Measurements from ENCODE around the gene EFCAB6. TPM values are rescaled to one million over a fixed set of nuclear protein-coding genes. Genes with fewer than 3 reads are reported as not detected.

The EFCAB6 gene
- total and polyA plus RNA-seq, 4 donors: 0.14 to 2.1 (median 0.53) TPM

DNA sequence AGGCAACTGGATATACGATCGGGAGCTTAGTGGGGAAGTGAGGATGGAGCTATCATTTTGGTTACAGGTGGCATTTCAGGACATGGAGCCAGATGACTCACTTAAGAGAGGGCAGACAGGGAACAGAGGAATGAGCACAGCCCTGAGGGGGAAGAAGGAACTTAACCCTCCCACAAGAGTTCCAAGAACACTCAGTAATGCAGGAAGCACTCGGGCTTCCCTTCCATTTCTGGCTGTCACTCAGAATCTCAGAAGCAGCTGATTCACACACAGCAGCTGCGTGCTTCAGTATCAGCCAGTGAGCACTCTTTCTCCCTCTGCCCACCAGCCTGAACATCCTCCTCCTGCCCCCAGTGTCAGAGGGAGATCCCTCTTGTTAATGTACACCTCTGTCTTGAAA, 34.8 kb downstream of the EFCAB6 start:
- H3K27ac ChIP-seq (ENCODE audit: low read depth in 1 of 2, low read length in 2 of 2): no peak overlapping the region
- H3K4me3 ChIP-seq (ENCODE audit: low read depth in 1 of 3, low read length in 3 of 3): no peak overlapping the region
- H3K9me3 ChIP-seq (ENCODE audit: control insufficient read depth in 4 of 4, low read length in 3 of 4): no peaks in the 10 kb centered on the region
- DNase-seq (ENCODE audit: low spot score): no peak
- no peaks in the 10 kb centered on the region for H3K36me3 ChIP-seq (ENCODE audit: control insufficient read depth in 4 of 4, insufficient read depth in 3 of 4, low read depth in 1 of 4, low read length in 3 of 4)
- no peak overlapping the region for H3K9ac ChIP-seq (ENCODE audit: low read depth in 1 of 2, low read length in 2 of 2)
- no peaks in the 10 kb centered on the region for H3K4me1 ChIP-seq (ENCODE audit: control insufficient read depth in 4 of 4, insufficient read depth in 4 of 4, low read length in 3 of 4)
- H3K27me3 ChIP-seq (ENCODE audit: control insufficient read depth in 4 of 4, insufficient read depth in 4 of 4, low read length in 3 of 4): no peaks in the 10 kb centered on the region
- TF ChIP-seq GABPA (IDR thresholded peaks at IDR 0.05 in 1 of 2, conservative IDR thresholded peaks at IDR 0.05 in 1 of 2) (no peak), FOXA1 (IDR thresholded peaks at IDR 0.05) (no peak), EGR1 (IDR thresholded peaks at IDR 0.05; ENCODE audit: low read depth in 2 of 2) (no peak), RXRA (IDR thresholded peaks at IDR 0.05) (no peak), FOXA2 (IDR thresholded peaks at IDR 0.05) (no peak), HNF4G (IDR thresholded peaks at IDR 0.05) (no peak), RAD21 (IDR thresholded peaks at IDR 0.05) (no peak)
- TF ChIP-seq, protein P1, sequence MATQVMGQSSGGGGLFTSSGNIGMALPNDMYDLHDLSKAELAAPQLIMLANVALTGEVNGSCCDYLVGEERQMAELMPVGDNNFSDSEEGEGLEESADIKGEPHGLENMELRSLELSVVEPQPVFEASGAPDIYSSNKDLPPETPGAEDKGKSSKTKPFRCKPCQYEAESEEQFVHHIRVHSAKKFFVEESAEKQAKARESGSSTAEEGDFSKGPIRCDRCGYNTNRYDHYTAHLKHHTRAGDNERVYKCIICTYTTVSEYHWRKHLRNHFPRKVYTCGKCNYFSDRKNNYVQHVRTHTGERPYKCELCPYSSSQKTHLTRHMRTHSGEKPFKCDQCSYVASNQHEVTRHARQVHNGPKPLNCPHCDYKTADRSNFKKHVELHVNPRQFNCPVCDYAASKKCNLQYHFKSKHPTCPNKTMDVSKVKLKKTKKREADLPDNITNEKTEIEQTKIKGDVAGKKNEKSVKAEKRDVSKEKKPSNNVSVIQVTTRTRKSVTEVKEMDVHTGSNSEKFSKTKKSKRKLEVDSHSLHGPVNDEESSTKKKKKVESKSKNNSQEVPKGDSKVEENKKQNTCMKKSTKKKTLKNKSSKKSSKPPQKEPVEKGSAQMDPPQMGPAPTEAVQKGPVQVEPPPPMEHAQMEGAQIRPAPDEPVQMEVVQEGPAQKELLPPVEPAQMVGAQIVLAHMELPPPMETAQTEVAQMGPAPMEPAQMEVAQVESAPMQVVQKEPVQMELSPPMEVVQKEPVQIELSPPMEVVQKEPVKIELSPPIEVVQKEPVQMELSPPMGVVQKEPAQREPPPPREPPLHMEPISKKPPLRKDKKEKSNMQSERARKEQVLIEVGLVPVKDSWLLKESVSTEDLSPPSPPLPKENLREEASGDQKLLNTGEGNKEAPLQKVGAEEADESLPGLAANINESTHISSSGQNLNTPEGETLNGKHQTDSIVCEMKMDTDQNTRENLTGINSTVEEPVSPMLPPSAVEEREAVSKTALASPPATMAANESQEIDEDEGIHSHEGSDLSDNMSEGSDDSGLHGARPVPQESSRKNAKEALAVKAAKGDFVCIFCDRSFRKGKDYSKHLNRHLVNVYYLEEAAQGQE (IDR thresholded peaks at IDR 0.05): no peak
- TF ChIP-seq, protein P2, sequence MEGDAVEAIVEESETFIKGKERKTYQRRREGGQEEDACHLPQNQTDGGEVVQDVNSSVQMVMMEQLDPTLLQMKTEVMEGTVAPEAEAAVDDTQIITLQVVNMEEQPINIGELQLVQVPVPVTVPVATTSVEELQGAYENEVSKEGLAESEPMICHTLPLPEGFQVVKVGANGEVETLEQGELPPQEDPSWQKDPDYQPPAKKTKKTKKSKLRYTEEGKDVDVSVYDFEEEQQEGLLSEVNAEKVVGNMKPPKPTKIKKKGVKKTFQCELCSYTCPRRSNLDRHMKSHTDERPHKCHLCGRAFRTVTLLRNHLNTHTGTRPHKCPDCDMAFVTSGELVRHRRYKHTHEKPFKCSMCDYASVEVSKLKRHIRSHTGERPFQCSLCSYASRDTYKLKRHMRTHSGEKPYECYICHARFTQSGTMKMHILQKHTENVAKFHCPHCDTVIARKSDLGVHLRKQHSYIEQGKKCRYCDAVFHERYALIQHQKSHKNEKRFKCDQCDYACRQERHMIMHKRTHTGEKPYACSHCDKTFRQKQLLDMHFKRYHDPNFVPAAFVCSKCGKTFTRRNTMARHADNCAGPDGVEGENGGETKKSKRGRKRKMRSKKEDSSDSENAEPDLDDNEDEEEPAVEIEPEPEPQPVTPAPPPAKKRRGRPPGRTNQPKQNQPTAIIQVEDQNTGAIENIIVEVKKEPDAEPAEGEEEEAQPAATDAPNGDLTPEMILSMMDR (IDR thresholded peaks at IDR 0.05; ENCODE audit: low read depth, low read length, missing input control): no peak
- TF ChIP-seq, protein P3, sequence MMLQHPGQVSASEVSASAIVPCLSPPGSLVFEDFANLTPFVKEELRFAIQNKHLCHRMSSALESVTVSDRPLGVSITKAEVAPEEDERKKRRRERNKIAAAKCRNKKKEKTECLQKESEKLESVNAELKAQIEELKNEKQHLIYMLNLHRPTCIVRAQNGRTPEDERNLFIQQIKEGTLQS (IDR thresholded peaks at IDR 0.05): no peak
- WGBS: 77% methylated on average over 4 of the region's 4 CpGs

DNA sequence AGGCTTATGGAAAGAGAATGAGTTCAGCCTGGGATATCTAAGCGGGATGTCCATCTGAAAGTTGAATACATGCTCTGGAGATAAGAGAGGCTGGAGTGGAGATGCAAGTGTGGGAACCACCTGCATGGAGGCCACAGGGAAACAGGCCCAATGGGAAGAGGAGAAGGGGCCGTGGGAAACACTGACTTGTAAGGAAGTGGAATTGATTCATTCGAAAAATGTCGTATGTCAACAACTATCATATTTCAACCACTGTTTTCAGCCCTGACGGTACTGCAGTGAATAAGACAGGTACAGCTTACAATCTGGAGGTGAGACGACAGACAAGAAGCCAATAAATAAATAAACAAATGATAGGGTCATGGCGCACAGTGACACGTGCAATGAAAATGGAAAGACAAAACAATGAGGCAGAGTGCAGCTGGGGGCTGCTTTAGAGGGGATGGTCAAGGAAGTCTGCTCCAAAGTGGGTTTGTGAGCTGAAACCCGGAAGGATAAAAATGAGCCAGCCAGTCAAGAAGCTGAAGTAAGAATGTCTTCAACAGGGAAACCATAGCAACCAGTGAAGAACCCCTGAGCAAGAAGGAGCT, 35.9 kb downstream of the EFCAB6 start:
- WGBS: 84% methylated on average over 9 of the region's 9 CpGs
- DNase-seq (ENCODE audit: low spot score): no peak
- Histone ChIP-seq H3K4me3 (ENCODE audit: low read depth in 1 of 3, low read length in 3 of 3) (no peak overlapping the region), H3K27ac (ENCODE audit: low read depth in 1 of 2, low read length in 2 of 2) (no peak overlapping the region), H3K9ac (ENCODE audit: low read depth in 1 of 2, low read length in 2 of 2) (no peak overlapping the region), H3K4me1 (ENCODE audit: control insufficient read depth in 4 of 4, insufficient read depth in 4 of 4, low read length in 3 of 4) (no peaks in the 10 kb centered on the region), H3K36me3 (ENCODE audit: control insufficient read depth in 4 of 4, insufficient read depth in 3 of 4, low read depth in 1 of 4, low read length in 3 of 4) (no peaks in the 10 kb centered on the region), H3K9me3 (ENCODE audit: control insufficient read depth in 4 of 4, low read length in 3 of 4) (no peaks in the 10 kb centered on the region), H3K27me3 (ENCODE audit: control insufficient read depth in 4 of 4, insufficient read depth in 4 of 4, low read length in 3 of 4) (no peaks in the 10 kb centered on the region)
- no peak for TF ChIP-seq RAD21 (IDR thresholded peaks at IDR 0.05)
- no peak for TF ChIP-seq EGR1 (IDR thresholded peaks at IDR 0.05; ENCODE audit: low read depth in 2 of 2)
- TF ChIP-seq HNF4A (conservative IDR thresholded peaks at IDR 0.05): no peak
- TF ChIP-seq TAF1 (conservative IDR thresholded peaks at IDR 0.05): no peak
- no peak for TF ChIP-seq JUND (IDR thresholded peaks at IDR 0.05)
- no peak for TF ChIP-seq YY1 (IDR thresholded peaks at IDR 0.05)
- TF ChIP-seq, protein P3 (IDR thresholded peaks at IDR 0.05): no peak
- TF ChIP-seq HNF4G (IDR thresholded peaks at IDR 0.05): no peak
- TF ChIP-seq NR2F2 (IDR thresholded peaks at IDR 0.05): no peak
- TF ChIP-seq, protein P4, sequence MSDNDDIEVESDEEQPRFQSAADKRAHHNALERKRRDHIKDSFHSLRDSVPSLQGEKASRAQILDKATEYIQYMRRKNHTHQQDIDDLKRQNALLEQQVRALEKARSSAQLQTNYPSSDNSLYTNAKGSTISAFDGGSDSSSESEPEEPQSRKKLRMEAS (IDR thresholded peaks at IDR 0.05): no peak
- no peak for TF ChIP-seq RXRA (IDR thresholded peaks at IDR 0.05)
- TF ChIP-seq, protein P2 (IDR thresholded peaks at IDR 0.05; ENCODE audit: low read depth, low read length, missing input control): no peak
- no peak for TF ChIP-seq GABPA (IDR thresholded peaks at IDR 0.05 in 1 of 2, conservative IDR thresholded peaks at IDR 0.05 in 1 of 2)
- no peak for TF ChIP-seq SP1 (IDR thresholded peaks at IDR 0.05)
- TF ChIP-seq FOXA2 (IDR thresholded peaks at IDR 0.05): no peak
- TF ChIP-seq, protein P5, sequence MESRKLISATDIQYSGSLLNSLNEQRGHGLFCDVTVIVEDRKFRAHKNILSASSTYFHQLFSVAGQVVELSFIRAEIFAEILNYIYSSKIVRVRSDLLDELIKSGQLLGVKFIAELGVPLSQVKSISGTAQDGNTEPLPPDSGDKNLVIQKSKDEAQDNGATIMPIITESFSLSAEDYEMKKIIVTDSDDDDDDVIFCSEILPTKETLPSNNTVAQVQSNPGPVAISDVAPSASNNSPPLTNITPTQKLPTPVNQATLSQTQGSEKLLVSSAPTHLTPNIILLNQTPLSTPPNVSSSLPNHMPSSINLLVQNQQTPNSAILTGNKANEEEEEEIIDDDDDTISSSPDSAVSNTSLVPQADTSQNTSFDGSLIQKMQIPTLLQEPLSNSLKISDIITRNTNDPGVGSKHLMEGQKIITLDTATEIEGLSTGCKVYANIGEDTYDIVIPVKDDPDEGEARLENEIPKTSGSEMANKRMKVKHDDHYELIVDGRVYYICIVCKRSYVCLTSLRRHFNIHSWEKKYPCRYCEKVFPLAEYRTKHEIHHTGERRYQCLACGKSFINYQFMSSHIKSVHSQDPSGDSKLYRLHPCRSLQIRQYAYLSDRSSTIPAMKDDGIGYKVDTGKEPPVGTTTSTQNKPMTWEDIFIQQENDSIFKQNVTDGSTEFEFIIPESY (IDR thresholded peaks at IDR 0.05): no peak
- TF ChIP-seq FOXA1 (IDR thresholded peaks at IDR 0.05): no peak
